HG03060 (cell line): ENCODE measurements around the gene BOD1L1.

ENCODE experiments used
- ATAC-seq: cut with Tn5 transposase; IDR thresholded peaks from one replicate; pipeline ENCODE4 v1.9.1; 2021; ENCODE audit warnings: low read depth, moderate number of reproducible peaks; ENCODE audit not compliant: unreplicated experiment

The BOD1L1 gene

DNA sequence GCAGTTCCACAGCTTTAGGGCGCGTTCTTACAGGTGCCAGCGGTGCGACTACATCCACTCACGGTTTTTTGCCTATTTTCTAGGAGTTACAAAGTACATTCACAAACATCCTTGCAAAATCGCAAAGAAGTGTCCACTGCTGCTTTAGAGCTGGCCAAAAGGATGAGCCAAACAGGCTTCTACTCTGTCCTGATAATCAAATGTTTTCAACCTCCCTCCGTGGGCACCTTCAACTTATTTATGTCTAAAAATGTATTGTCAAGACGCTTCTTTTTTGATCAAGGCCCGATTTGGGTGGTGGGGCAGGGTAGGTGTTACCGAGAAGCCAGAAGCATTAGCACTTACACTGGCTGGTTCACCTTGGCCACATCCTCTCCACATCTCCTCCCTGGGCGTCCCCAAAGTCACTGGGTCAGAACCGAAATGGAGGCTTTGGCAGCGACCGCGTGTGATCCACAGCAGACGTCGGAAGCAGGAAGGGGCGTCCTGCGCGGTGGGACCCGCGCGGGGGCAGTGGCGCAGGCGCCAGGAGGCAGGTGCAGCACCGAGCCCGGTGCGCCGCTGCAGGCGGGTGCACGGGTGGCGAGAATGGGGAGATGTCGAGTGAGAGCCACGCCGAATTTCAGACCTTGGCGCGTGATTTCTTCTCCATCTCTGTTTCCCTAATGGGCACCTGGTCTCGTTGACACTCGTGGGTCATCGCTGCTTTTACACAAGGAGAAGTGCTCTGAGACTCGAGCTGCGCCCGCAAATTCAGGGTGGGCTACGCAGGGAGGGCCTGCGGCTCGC, 100.1 kb downstream of the BOD1L1 start:
- ATAC-seq = no peak

DNA sequence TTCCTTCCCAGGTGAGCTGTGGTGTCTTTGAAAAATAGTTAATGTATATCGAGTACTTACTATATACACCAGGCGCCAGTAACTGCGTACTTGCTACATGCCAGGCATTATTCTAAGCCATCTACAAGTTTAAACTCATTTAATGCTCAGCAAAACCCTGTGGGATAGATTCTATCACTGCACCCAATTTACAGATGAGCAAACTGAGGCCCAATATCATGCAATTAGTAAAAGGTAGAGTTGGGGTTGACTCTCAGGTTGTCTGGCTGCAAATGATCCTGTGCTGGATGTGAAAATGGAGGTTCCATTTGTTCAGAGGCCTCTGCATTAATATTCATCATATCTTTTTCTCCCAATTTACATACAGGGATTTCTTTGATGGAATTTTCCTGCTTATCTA, 100.9 kb downstream of the BOD1L1 start:
- ATAC-seq = no peak

- no peak for ATAC-seq
Observed at GRCh38 chr4:13525606-13526281, 101.8 kb downstream of the BOD1L1 start.

- no peak for ATAC-seq
Observed at GRCh38 chr4:13524504-13525243, 102.9 kb downstream of the BOD1L1 start.

DNA sequence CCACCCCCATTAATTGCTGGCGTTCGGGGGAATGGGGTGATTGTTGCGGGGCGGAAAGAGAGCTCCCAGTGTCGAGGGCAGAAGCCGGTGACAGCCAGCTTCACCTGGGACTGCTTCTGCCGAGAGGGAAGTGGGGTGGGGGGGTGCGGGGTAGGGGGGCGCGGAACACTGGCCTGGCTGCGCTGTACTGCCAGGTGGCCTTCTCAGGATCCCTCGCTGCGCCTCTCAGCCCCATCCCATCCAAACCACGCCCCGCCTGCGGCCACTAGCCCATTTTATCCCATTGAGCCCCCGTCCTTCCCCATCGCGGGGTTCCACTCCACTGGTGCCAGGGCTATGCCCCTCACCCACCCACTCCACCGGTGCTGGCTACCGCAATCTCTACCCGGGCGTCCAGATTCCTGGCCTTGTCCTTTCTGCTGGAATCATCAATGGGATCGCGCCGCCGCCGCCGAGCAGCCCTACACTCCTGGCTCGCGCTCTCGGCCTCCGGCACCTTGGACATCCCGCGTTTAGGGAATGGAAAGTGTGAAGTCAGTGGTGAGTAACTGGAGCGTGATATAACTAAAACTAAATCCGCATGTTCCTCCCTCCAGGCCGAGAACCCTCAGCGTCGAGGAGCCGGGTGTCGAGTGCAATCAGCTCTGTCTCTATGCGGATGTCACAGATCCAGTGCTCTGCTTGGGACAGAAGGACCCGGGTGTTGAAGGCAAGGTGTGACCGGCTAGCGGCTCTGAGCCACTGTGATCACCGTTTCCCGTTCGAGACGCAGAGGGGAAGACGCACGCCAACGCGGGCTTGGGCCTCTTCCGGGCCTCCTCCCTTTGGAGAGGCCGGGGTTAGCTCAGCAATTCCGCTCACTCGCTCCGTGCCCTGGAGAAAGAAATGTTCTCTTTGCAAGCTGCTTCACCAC, 103.7 kb downstream of the BOD1L1 start:
- no peak for ATAC-seq

GRCh38 chr4:13523105-13523477, 104.4 kb downstream of the BOD1L1 start:
- no peak for ATAC-seq

- ATAC-seq = no peak
Observed at GRCh38 chr4:13522282-13523104, 105.0 kb downstream of the BOD1L1 start.

GRCh38 chr4:13521047-13521446, 106.5 kb downstream of the BOD1L1 start:
- no peak for ATAC-seq
